HUES48 (cell line): Measurements from ENCODE around the gene TP73.

Experiments
- H3K27ac ChIP-seq: one replicate; pipeline ENCODE4 v1.7.0; 2013; ENCODE audit warnings: low read depth, low read length, inconsistent platforms
- H3K27me3 ChIP-seq: 2 replicates; pipeline ENCODE4 v1.6.1; 2013; ENCODE audit warnings: mild to moderate bottlenecking, low read length; ENCODE audit not compliant: control insufficient read depth, insufficient read depth
- H3K36me3 ChIP-seq: 2 replicates; pipeline ENCODE4 v1.6.1; 2013; ENCODE audit warnings: low read length; ENCODE audit not compliant: control insufficient read depth, insufficient read depth
- H3K4me1 ChIP-seq: 2 replicates; pipeline ENCODE4 v1.6.1; 2013; ENCODE audit warnings: mild to moderate bottlenecking, low read length; ENCODE audit not compliant: control insufficient read depth, insufficient read depth
- H3K4me3 ChIP-seq: 2 replicates; pipeline ENCODE4 v1.5.1; 2013; ENCODE audit warnings: mild to moderate bottlenecking, low read depth, low read length
- H3K9ac ChIP-seq: 2 replicates; pipeline ENCODE4 v1.6.1; 2013; ENCODE audit warnings: mild to moderate bottlenecking, low read depth, low read length, moderate library complexity
- H3K9me3 ChIP-seq: 2 replicates; pipeline ENCODE4 v1.6.1; 2013; ENCODE audit warnings: low read length; ENCODE audit not compliant: control insufficient read depth, insufficient read depth

The TP73 gene

GRCh38 chr1:3657578-3658230, 5.4 kb downstream of the TP73 start:
- Histone ChIP-seq H3K36me3 (no peaks in the 10 kb centered on the region), H3K4me1 (no peaks in the 10 kb centered on the region; the same call in 1 of the 2 replicates), H3K27ac (no peak overlapping the region), H3K4me3 (no peak overlapping the region), H3K9ac (no peak overlapping the region), H3K9me3 (no peaks in the 10 kb centered on the region), H3K27me3 (peaks cover 62% of the 10 kb centered on the region)

DNA sequence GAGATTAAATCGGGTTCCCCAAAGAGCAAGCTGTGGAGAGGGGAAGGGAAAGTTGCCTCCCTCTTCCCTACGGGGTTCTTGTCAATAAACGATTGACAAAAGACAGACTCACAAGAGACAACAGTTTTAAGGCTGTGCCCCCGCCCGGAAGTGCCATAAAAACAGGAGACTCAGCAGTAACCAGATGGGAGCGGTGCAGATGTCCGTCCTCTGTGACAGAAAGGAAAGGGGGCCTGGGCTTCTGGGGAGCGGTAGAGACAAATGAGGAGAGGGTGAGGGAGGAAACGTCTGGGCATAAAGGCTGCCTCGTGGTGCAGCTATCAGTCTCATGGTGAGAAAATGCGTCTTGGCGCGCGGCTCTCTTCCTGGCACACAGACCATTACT, 5.9 kb downstream of the TP73 start:
- Histone ChIP-seq H3K27me3 (peaks cover 57% of the 10 kb centered on the region), H3K36me3 (no peaks in the 10 kb centered on the region), H3K9me3 (no peaks in the 10 kb centered on the region), H3K27ac (no peak overlapping the region), H3K9ac (no peak overlapping the region), H3K4me3 (no peak overlapping the region), H3K4me1 (no peaks in the 10 kb centered on the region; the same call in 1 of the 2 replicates)

DNA sequence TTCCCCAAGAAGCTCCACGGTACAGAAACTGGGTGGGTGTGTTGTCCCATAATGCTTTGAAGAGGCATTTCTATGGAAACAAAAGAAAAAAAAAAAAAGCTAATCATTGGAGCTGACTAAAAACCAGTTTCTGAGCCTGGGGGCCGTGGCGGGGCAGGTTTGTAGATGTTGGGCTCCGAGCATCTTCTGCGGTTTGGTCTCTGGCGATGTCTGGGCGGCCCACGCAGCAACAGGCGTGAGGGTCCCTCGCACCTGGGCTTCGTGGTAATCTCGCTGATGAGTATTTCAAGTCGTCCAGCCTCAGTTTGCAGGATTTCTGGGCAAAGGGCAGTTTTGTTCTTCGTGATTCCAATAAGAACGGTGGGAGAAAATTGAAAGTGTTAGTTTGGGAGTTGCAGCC, 6.8 kb downstream of the TP73 start:
- no peak overlapping the region for H3K27ac ChIP-seq
- H3K27me3 ChIP-seq = peaks cover 48% of the 10 kb centered on the region
- no peaks in the 10 kb centered on the region for H3K9me3 ChIP-seq
- H3K4me1 ChIP-seq = no peaks in the 10 kb centered on the region; the same call in 1 of the 2 replicates
- H3K36me3 ChIP-seq = no peaks in the 10 kb centered on the region
- no peak overlapping the region for H3K9ac ChIP-seq
- H3K4me3 ChIP-seq = no peak overlapping the region

DNA sequence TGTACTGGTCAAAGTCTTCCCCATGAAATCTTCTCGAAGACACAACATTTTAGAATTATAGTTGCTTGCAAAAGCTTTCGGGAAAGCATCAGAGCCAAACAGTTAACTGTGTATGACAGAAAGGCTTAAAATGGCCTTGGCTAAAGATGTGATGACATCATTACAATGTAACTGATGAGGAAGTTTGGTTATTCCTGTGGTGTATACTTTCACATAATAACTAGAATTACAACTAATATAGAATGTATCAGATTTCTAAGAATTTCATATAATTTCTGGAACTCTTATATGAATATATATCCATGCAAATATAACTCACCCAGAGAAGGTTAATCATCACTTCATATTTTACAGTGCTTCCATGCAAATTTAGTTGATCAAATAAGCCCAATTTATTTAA, 8.4 kb downstream of the TP73 start:
- H3K4me3 ChIP-seq = no peak overlapping the region
- H3K27me3 ChIP-seq = peaks cover 32% of the 10 kb centered on the region
- no peak overlapping the region for H3K27ac ChIP-seq
- no peak overlapping the region for H3K9ac ChIP-seq
- no peaks in the 10 kb centered on the region for H3K36me3 ChIP-seq
- H3K9me3 ChIP-seq = no peaks in the 10 kb centered on the region
- H3K4me1 ChIP-seq = no peaks in the 10 kb centered on the region; the same call in 1 of the 2 replicates

DNA sequence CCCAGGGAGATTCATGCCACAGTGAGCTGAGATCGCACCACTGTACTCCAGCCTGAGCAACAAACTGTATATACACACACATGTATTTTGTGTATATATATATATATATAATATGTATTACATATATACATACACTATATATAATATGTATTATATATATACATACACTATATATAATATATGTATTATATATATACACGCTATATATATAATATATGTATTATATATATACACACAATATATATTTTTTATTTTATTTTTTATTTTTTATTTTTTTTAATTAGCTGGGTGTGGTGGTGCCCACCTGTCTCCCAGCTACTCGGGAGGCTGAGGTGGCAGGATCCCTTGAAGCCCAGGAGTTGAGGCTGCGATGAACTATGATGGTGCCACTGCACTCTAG, 9.3 kb downstream of the TP73 start:
- H3K36me3 ChIP-seq = no peaks in the 10 kb centered on the region
- peaks cover 25% of the 10 kb centered on the region for H3K27me3 ChIP-seq
- no peak overlapping the region for H3K4me3 ChIP-seq
- no peaks in the 10 kb centered on the region for H3K9me3 ChIP-seq
- H3K27ac ChIP-seq = no peak overlapping the region
- H3K9ac ChIP-seq = no peak overlapping the region
- H3K4me1 ChIP-seq = no peaks in the 10 kb centered on the region; the same call in 1 of the 2 replicates

DNA sequence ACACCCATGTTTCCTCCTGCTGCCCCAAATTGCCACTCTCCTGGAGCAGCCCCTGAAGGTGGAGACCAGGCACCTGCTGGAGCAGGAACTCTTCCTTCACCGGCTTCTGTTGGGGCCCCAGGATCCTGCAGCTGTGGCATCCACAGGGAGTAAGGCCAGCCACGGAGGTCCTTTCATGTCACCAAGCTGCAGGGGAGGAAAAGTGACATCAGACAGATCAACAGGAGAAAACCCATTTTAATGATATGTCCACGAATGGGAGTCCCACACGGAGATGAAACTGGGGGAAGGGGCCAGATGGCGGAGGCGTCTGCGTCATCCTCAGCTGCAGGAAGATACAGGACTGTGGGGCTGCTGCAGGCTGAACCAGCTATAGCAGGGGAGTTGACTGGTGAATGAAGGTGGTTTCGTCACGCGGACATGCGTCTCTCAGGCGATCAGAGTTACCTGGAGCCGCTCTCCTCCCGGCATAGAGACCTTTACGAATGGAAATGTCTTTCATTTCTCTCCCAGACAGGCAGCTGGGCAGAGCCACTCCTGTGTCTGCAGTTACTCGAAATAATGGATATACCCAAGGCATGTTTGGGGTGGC, 9.9 kb downstream of the TP73 start:
- Histone ChIP-seq H3K36me3 (no peaks in the 10 kb centered on the region), H3K27ac (no peak overlapping the region), H3K27me3 (peaks cover 19% of the 10 kb centered on the region), H3K9ac (no peak overlapping the region), H3K9me3 (no peaks in the 10 kb centered on the region), H3K4me1 (no peaks in the 10 kb centered on the region; the same call in 1 of the 2 replicates), H3K4me3 (no peak overlapping the region)

- no peaks in the 10 kb centered on the region for H3K9me3 ChIP-seq
- H3K27ac ChIP-seq = no peak overlapping the region
- H3K9ac ChIP-seq = no peak overlapping the region
- H3K4me3 ChIP-seq = no peak overlapping the region
- peaks cover 5% of the 10 kb centered on the region; the same call in 1 of the 2 replicates for H3K27me3 ChIP-seq
- H3K4me1 ChIP-seq = no peaks in the 10 kb centered on the region; the same call in 1 of the 2 replicates
- no peaks in the 10 kb centered on the region for H3K36me3 ChIP-seq
Measured at GRCh38 chr1:3663999-3664699, 11.8 kb downstream of the TP73 start.

DNA sequence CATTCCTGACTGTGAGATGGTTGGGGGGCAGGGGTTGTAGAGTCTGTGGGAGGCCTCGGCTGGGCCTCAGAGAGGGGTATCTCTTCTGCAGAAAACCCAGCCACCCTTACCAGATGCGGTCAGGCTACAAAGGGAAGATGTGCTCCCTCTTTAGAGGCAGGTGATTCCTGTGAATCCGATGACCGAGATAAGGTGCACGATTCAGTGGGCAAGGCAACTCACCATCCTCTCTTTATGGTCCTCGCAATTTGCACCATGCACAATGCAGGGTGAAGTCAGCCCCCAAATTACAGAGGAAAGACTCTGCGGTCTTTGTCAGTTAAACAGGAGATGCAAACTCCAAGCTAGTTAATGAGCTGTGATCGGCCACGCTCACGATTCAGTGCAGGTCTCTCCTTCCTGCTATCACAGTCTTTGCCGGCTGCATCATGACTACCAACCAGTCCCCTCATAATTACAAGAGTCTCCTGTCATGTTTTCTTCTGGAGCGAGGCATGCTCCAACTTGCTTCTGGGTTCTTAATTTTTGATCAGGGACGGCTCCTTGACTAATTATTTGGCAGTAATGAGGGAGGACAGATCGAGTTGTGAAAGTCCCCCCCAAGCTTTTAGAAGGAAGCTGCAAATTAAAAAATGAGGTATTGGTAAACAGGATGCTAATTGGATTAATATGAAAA, 12.5 kb downstream of the TP73 start:
- H3K4me3 ChIP-seq = no peak overlapping the region
- H3K4me1 ChIP-seq = no peaks in the 10 kb centered on the region; the same call in 1 of the 2 replicates
- no peaks in the 10 kb centered on the region for H3K9me3 ChIP-seq
- no peak overlapping the region for H3K27ac ChIP-seq
- no peak overlapping the region for H3K9ac ChIP-seq
- H3K27me3 ChIP-seq = peaks cover 9% of the 10 kb centered on the region; the same call in 1 of the 2 replicates
- H3K36me3 ChIP-seq = no peaks in the 10 kb centered on the region

DNA sequence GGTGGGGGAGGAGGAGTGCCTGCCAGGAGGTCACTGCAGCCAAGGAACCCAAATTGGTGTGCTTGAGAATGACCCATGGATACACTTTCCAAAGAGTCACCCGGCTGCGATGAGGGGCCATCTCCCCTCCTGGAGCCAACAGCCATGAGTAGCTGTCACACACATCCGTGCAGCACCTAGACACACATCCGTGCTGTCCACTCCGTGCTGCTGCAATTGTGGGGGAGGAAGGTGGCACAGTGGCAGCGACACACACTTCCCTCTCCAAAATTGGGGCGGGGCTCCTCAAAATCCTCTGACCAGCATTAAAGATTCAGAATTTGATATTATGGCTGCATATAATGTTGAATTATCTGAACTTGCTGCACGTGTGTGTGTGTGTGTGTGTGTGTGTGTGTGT, 15.8 kb downstream of the TP73 start:
- Histone ChIP-seq H3K4me3 (no peak overlapping the region), H3K27me3 (0 out of 2 replicates have a peak, but pooled peaks cover 12% of the 10 kb centered on the region), H3K27ac (no peak overlapping the region), H3K36me3 (no peaks in the 10 kb centered on the region), H3K9ac (no peak overlapping the region), H3K9me3 (no peaks in the 10 kb centered on the region), H3K4me1 (peaks cover 5% of the 10 kb centered on the region; the same call in 1 of the 2 replicates)

- Histone ChIP-seq H3K4me3 (no peak overlapping the region), H3K27me3 (0 out of 2 replicates have a peak, but pooled peaks cover 12% of the 10 kb centered on the region), H3K27ac (no peak overlapping the region), H3K36me3 (no peaks in the 10 kb centered on the region), H3K9me3 (no peaks in the 10 kb centered on the region), H3K4me1 (peaks cover 5% of the 10 kb centered on the region; the same call in 1 of the 2 replicates), H3K9ac (no peak overlapping the region)
Measured at GRCh38 chr1:3668585-3669300, 16.4 kb downstream of the TP73 start.
